Cerebellar cortex (tissue), 1 donor: ENCODE measurements around the gene SLC24A3.

ENCODE experiments used
- DNase-seq: peaks from one replicate; pipeline ENCODE4 v3.0.0-alpha.2; 2015; ENCODE audit warnings: low spot score

The SLC24A3 gene

DNA sequence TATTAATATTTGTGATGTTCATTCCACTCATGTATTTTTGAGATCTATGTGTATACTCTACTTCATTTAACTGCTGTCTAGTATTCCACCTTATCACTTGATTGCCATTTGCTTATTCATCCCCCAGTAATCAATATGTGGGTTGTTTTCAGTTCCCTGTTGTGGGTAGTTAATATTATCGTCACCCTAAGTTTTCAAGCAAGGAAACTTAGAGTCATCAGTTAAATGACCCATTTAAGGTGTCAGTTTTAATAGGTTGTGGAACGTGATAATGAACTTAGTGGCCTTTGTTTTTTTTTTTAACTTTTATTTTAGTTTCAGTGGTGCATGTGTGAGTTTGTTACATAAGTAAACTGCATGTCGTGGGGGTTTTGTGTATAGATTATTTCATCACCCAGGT, 90.3 kb downstream of the SLC24A3 start:
- no peak for DNase-seq

GRCh38 chr20:19304389-19304788, 91.9 kb downstream of the SLC24A3 start:
- DNase-seq = no peak

- no peak for DNase-seq
Observed at GRCh38 chr20:19304886-19305415, 92.5 kb downstream of the SLC24A3 start.

DNA sequence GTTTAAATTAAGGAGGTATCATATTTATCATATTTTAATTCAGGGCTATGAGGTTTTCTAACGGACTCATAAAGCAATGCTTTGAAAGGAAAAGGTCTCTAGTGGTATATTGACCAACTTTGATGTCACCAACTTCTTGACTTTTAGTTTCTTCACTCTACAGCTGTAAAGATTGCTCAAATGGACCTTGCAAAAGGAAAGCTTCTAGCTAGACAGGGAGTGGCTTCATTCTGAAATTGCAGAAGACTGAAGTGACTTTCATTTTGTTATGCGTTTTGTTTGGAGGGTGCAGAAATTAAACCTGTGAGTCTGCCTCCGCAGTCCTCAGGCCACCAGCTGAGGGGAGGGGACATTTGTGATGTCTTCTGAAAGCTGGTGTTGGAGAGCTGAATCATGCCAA, 95.7 kb downstream of the SLC24A3 start:
- DNase-seq = no peak

- no peak for DNase-seq
Observed at GRCh38 chr20:19310541-19310940, 98.1 kb downstream of the SLC24A3 start.

DNA sequence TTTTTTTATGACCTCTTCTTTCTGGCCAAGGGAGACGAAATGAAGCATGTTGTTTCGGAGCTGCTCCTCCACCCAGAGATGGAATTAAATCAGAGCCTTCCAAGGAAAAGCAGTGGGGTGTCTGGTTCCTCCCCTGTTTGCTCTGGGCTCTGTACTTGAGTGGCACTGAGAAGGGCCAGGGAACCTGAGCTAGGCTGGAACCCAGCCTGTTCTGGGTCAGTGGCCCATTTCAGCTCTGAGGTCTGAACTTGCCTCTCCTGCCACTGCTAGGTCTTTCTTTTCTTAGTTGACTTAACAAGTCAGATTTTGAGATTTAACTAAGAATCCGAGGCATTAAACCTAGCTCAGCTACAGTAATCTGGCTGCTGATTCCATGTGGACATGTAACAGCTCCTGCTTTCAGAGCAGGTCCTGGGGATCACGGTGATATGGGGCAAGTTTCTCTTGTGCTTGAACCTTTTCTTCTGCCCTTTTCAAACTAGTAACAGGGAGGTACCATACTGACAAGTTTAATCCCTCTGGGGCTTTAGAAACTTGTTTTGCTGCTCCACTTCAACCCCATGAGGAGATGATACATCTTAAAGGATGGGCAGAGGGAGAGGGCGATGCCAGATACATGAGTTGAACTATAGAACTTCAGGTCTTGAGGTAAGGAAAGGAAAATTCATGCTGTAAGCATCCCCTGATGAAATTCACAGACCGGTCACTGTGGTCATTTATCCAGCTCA, 101.1 kb downstream of the SLC24A3 start:
- no peak for DNase-seq

DNA sequence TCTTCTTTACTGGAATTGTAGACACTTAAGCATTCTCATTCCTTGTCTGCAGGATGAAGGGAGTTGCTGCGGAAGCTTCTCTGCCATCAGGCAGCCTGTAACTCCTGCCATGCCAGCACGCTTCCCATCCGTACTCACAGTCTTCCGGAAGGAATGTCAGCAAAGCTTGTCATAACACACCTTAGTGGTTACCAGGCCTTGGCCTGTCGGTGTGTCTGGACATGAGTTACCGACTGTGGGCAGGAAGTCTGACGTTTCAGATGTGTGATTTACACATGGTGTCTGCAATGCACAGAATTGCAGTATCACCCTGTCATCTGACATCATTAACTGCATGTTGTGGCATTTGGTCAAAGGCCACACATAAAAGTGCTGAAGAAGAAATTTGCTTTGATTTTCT, 102.2 kb downstream of the SLC24A3 start:
- no peak for DNase-seq

GRCh38 chr20:19317237-19318069, 105.0 kb downstream of the SLC24A3 start:
- DNase-seq = no peak

- DNase-seq = no peak
Observed at GRCh38 chr20:19318610-19319009, 106.2 kb downstream of the SLC24A3 start.

GRCh38 chr20:19320005-19320404, 107.6 kb downstream of the SLC24A3 start:
- no peak for DNase-seq

DNA sequence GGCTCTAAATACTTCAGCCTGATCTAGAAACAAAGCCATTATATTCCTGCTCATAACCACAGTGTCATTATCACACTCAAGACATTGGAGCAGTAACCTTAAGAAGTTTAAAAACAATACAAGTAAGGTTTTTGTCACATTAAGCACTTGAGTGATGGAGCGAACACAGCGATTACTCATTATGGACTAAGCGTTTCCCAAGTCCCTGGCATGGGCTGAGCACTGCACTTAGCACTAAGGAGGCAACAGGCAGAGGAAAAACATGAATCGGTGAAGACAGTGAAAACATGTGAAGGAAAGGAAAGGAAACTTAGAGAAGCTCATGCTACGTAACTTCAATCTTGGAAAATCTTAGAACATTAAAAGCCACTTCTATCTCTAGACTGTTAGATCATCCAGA, 108.7 kb downstream of the SLC24A3 start:
- no peak for DNase-seq

GRCh38 chr20:19322061-19322985, 109.9 kb downstream of the SLC24A3 start:
- no peak for DNase-seq

DNA sequence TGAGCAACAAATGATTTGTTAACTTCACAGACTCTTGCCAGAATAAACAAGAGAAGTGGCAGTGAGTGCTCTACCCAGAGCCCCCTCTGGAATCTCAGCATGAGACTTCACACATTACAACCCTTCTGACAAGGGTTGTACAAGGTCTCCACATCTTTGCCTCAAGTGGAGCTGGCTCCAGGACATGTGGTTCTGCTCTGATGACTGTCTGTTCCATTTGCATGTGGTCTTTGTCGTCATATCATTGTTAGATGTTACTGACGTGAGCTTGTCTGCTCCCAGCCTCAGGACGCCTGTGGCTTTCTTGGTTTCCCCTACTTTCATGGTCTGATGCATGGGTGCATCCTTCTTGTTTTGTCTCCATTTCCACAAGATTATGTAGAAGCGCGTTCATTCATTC, 115.0 kb downstream of the SLC24A3 start:
- no peak for DNase-seq

- DNase-seq = no peak
Observed at GRCh38 chr20:19328676-19329075, 116.2 kb downstream of the SLC24A3 start.

DNA sequence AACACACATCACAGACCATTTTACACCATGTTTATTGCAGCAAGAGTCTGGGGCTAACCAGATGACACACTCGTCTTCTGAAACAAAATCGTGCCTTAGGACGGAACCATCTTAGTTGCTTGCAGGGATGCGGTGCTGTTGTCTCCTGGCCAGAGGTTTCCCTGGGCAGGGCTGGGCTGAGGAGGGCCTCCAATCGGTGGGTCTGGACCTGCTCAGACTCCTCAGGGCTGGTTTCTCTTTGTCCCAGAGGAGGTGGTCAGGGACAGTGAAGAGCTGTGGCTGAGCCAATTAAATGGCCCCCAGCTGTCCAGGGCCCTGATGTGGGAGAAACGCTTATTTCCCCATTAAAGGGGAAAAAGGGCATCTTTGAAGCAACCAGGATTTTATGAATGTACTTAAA, 117.6 kb downstream of the SLC24A3 start:
- DNase-seq = no peak

DNA sequence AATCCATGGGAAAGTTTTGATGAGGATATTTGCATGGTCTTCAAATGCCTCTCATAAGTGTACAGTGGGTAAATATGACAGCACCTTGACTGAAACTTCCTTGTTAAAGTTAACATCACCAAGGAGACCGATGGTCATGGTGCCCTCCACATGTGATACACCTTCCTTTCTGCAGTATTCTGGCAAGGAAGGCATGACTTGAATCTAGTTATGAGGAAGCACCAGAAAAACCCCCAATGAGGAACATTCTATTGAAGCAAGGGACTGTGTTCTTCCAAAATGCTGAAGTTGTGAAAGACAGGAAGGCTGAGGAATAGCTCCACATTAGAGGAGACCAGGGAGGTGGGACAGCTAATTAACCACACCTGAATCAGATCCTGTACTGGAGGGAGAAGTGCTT, 118.3 kb downstream of the SLC24A3 start:
- DNase-seq = no peak

GRCh38 chr20:19333563-19333962, 121.1 kb downstream of the SLC24A3 start:
- DNase-seq = no peak

DNA sequence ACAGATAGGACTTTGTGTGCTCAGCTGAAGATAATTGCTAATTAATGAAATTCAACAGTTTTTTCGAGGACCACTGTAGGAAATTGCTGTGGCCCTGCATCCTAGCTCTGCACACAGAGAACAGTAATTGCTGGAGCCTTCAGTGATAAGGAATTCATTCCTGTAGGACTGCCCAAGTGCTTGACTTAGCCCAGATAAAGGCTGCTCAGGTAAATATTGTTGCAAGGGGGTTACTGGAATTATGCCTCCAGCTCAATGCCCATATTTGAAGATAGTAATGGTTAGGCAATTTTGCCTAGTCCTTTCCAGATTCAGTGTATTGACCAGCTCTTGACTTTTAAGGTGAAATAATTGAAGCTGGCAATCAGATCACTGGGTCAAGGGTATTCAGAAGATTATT, 122.9 kb downstream of the SLC24A3 start:
- no peak for DNase-seq

DNA sequence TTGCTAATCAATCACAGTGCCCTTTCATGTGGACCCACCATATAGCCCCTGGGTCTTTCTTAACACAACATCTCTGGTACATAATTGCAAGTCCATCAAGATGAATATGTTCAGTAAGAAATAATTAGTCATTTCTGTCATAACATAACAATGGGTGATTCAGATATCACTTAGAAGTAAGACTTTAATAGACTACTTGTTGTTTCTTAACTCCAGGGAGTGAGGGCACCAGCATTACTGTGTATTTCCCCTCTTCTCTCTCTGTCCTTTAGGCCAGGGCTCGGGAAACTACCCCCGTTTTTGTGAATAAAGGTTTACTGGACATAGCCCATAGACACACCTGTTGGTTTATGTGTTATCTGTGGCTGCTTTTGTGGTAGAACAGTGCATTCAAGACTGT, 123.5 kb downstream of the SLC24A3 start:
- no peak for DNase-seq

- no peak for DNase-seq
Observed at GRCh38 chr20:19336631-19337030, 124.2 kb downstream of the SLC24A3 start.

- DNase-seq = no peak
Observed at GRCh38 chr20:19338380-19338779, 125.9 kb downstream of the SLC24A3 start.

- DNase-seq = peak; percentile 6
Observed at GRCh38 chr20:19338960-19339359, 126.5 kb downstream of the SLC24A3 start.
